HG02852 (cell line): ENCODE data around the gene TCF4.

Experiments used
- ATAC-seq: cut with Tn5 transposase; IDR thresholded peaks from one replicate; pipeline ENCODE4 v1.9.1; 2021; ENCODE audit warnings: mild to moderate bottlenecking, moderate library complexity; ENCODE audit not compliant: unreplicated experiment

Gene TCF4

GRCh38 chr18:55546851-55547704, 40.9 kb downstream of the TCF4 start:
- no peak for ATAC-seq

GRCh38 chr18:55544014-55544413, 44.0 kb downstream of the TCF4 start:
- ATAC-seq, result no peak

- no peak for ATAC-seq
These were observed 44.8 kb downstream of the TCF4 start for GRCh38 chr18:55543130-55543704.

- ATAC-seq, result no peak
These were observed 46.4 kb downstream of the TCF4 start for GRCh38 chr18:55541571-55541970.

GRCh38 chr18:55539240-55539639, 48.8 kb downstream of the TCF4 start:
- ATAC-seq, result no peak

DNA sequence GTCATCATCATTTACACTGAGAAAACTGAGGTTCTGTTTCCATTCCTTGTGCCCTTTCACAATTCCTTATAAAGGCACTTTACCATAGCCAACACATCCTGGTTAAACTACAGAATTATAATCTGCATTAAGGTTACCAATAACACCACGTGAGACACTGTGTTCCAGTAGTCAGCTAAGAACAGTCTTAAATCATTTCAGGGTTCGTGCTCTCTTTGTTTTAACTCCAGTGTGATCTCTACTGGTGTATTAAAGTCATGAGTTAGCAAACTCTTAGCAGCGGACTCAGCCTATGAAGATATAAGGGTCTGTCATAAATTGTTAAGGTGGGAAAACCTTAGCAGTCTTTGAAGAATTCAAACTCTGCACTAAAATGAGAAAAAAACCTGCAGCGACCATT, 53.0 kb downstream of the TCF4 start:
- ATAC-seq, result no peak

DNA sequence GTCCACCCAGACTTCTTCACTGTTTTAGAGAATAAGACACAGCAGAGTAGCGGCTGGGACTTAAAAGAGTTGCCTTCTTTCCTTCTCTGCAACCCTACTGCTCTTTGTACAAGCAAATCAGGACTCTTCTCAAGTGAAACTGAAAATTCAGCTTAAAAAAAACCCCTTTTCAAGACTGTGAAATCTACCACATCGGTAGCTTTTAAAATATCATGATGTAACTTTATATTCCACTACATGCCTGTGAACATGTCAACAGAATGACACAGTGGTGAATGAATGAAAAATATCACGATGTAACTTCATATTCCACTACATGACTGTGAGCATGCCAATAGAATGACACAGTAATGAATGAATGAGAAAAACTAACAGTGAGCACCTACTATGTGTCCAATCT, 53.4 kb downstream of the TCF4 start:
- ATAC-seq, result peak; percentile 54

DNA sequence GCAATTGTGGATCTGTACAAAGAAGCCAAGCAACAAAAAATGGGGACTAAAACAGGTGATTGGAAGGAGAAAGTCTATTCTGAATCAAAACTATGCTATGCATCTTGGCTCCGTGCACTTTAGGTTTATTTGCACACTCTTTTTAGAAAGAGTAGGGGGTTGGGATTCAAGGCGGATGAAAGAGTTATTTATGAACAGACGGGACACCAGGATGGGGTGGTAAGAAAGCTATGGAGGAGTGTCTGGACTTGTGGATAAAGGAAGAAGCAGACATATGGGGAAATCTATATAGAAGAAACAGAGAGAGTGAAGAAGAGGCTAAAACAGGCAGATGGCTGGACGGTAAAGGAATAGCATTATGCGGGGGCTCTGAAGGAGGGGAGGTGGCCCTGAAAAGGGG, 57.8 kb downstream of the TCF4 start:
- no peak for ATAC-seq

DNA sequence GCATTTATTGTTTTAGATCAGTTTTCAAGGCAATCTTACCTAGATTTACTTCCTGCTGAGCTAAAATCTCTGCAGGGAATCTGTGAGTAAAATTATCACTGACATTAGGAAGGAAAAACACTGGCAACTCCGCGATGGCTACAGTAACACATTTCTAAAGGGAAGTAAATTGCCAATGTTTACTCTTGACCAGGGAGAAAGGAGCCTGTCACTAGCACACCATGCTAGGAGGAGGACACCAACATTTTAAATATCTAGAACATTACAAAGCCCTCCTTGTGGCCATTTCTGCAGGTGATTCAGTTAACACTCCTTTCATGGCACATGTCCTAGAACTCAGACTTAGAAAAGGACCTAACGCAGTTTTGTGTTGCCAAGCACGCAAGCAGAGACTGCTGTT, 58.4 kb downstream of the TCF4 start:
- ATAC-seq, result no peak

- ATAC-seq, result no peak
These were observed 62.1 kb downstream of the TCF4 start for GRCh38 chr18:55525845-55526244.

DNA sequence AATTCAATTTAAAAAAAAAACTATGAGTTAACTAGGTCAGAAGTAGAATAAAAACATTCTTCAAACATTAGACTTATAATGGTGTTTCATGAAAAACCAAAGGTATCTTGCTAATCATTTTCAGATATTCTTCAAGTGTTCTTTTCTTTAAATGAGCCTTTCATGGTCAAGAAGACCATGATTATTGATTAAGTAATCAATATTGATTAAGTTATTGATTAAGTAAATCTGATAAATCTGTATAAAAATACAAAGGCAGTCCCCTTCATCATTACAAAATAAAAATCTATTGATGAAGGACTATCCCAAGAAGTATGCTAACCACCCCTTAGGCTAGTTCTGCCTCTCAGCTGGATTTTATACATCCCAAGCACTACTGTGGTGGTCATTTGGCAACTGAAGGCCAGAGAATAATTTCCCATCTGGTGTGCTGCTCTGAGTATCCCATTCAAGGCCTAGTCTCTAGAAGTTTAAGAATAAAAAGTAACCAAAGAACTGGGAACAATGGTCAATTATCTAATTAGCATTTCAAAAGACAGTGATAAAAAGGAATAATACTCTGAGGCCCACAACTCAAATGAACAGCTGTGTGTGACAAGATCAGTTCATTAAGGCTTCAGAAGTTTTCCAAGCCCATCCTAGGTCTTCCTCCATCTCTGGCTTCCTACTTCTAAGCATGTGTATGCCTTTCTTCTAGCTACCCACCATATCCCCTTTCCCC, 63.5 kb downstream of the TCF4 start:
- no peak for ATAC-seq

- ATAC-seq, result no peak
These were observed 65.0 kb downstream of the TCF4 start for GRCh38 chr18:55523001-55523400.

GRCh38 chr18:55522011-55522410, 66.0 kb downstream of the TCF4 start:
- ATAC-seq, result peak; percentile 60

GRCh38 chr18:55517055-55517454, 70.9 kb downstream of the TCF4 start:
- no peak for ATAC-seq

DNA sequence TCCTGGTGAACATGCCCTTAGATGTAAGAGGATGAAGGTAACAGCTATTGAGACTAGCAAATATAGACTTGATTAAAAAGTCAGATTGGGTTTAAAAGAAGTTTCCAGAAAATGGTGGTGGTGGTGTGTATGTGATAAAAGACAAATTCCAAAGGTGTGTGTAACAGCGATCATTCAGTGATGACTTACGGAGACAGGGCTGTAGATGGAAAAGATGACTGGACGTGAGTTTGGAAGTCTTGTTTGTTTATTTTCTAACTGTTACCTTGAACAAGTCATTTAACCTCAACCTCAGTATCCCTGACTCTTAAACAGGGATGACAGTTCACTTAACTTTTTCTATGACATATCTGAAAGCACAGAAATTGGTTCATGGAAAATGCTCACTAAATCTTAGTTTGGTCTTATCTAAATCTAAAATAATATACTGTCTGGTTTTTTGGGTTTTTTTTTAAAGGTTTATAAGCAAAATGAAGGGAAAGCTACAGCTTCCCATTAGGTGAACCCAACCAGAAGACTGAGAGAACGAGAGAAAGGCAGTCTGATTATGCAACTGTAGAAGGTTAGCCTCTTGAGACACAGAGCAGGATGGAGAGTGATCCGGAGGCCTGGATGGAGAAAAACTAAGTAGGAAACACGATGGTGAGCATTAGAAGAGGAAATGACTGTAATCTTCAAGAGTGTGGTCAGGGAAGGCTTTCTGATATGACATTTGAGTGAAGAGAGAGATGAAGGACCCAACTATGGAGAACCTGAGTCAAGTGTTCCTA, 71.9 kb downstream of the TCF4 start:
- ATAC-seq, result no peak

- ATAC-seq, result no peak
These were observed 72.8 kb downstream of the TCF4 start for GRCh38 chr18:55515214-55515613.

- ATAC-seq, result no peak
These were observed 74.8 kb downstream of the TCF4 start for GRCh38 chr18:55513161-55513560.

GRCh38 chr18:55511277-55511676, 76.7 kb downstream of the TCF4 start:
- no peak for ATAC-seq

DNA sequence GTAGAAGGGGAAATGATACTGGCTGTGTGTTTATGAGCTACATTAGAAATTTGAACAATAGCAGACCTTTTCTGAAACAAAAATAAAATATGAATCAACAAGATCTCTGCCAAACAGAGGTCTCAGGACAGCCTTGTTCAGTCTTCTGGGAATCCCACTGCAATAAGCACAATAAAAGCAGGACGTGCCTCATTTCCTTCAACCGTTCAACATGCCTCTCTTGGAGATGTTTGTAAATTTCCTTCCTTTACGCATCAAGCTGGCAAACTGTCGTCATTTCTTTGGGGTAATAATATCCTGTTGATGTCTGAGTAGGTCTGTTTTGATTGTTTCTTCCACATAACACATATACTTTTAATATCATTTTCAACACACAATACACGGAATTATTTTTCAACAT, 77.2 kb downstream of the TCF4 start:
- no peak for ATAC-seq

- ATAC-seq, result peak; percentile 91
These were observed 78.2 kb downstream of the TCF4 start for GRCh38 chr18:55509631-55510324.

DNA sequence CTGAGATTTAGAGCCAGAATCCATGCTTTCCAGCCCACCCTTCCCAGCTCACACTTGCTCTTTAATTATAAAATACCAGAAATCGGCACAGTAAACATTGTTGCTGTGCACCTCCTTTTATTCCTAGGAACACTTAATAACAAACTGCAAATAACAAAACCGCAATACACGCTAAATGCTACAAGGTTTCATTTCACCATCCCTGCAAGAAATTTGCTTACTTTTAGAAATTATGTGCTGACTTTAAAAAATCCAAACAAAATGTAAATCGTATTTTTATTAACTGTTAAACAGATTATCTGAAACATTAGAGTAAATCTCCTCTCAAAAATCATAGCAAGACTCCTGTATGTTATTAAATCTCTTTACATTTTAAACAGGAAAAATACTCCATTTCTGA, 79.3 kb downstream of the TCF4 start:
- ATAC-seq, result no peak
